ENCODE results near the gene SSR4. TPM values are rescaled to one million over a fixed set of nuclear protein-coding genes. Genes with fewer than 3 reads are reported as not detected.
"Not testable (repeated sequence)": the region's sequence is repeated elsewhere in the genome, so short reads cannot be mapped to it uniquely, and the experiment has no call there.

Gene SSR4
- 59.6 and 140 TPM in 2 replicates for total RNA-seq

GRCh38 chrX:153794018-153794896, at the start of gene SSR4, which contains the start of gene IDH3G:
Gene SSR4, plus strand, starts transcription at chrX:153794668. Its CDS starts 20 bp downstream, at chrX:153794688.
Gene IDH3G, minus strand, starts transcription at chrX:153794375. Its CDS starts 49 bp downstream, at chrX:153794326.
- peak; percentile 80 for DNase-seq (ENCODE audit: low read depth)

GRCh38 chrX:153745067-153745433, 49.4 kb upstream of the SSR4 start:
- not testable (repeated sequence) for DNase-seq (ENCODE audit: low read depth)

GRCh38 chrX:153746359-153746758, 48.1 kb upstream of the SSR4 start:
- DNase-seq (ENCODE audit: low read depth), result no peak

GRCh38 chrX:153746991-153747390, 47.5 kb upstream of the SSR4 start:
- DNase-seq (ENCODE audit: low read depth), result not testable (repeated sequence)

GRCh38 chrX:153749017-153749416, 45.5 kb upstream of the SSR4 start:
- DNase-seq (ENCODE audit: low read depth), result not testable (repeated sequence)

- DNase-seq (ENCODE audit: low read depth), result no peak
Observed at GRCh38 chrX:153750127-153750774, 44.2 kb upstream of the SSR4 start.

GRCh38 chrX:153755136-153755535, 39.3 kb upstream of the SSR4 start:
- no peak for DNase-seq (ENCODE audit: low read depth)

- no peak for DNase-seq (ENCODE audit: low read depth)
Observed at GRCh38 chrX:153761863-153762262, 32.6 kb upstream of the SSR4 start.

GRCh38 chrX:153762626-153763173, 31.8 kb upstream of the SSR4 start:
- no peak for DNase-seq (ENCODE audit: low read depth)

- no peak for DNase-seq (ENCODE audit: low read depth)
Observed at GRCh38 chrX:153763298-153763932, 31.1 kb upstream of the SSR4 start.

- DNase-seq (ENCODE audit: low read depth), result peak; percentile 28
Observed at GRCh38 chrX:153763989-153764755, 30.3 kb upstream of the SSR4 start, which contains the start of gene PLXNB3. Gene PLXNB3, plus strand, starts transcription at chrX:153764249. Its CDS starts 1,287 bp downstream, at chrX:153765536.

GRCh38 chrX:153764786-153765137, 29.7 kb upstream of the SSR4 start:
- DNase-seq (ENCODE audit: low read depth), result no peak

GRCh38 chrX:153765138-153766079, 29.1 kb upstream of the SSR4 start:
- DNase-seq (ENCODE audit: low read depth), result no peak

GRCh38 chrX:153766098-153766817, 28.2 kb upstream of the SSR4 start:
- peak; percentile 36 for DNase-seq (ENCODE audit: low read depth)

- DNase-seq (ENCODE audit: low read depth), result no peak
Observed at GRCh38 chrX:153766871-153767673, 27.4 kb upstream of the SSR4 start.

- no peak for DNase-seq (ENCODE audit: low read depth)
Observed at GRCh38 chrX:153767674-153768055, 26.8 kb upstream of the SSR4 start.

- no peak for DNase-seq (ENCODE audit: low read depth)
Observed at GRCh38 chrX:153768311-153769157, 25.9 kb upstream of the SSR4 start.
